LHCN-M2 (cell line): ENCODE measurements around the gene ORC1. TPM values are rescaled to one million over a fixed set of nuclear protein-coding genes. Genes with fewer than 3 reads are reported as not detected.

Experiments used
- DNase-seq: peaks from one replicate; pipeline ENCODE4 v3.0.0-alpha.2; 2012; ENCODE audit warnings: low read depth
- total RNA-seq: library from RNA; depleted of rRNA; stranded (reverse); fragments of >200 nt; gene quantifications from 2 replicates; pipeline ENCODE4 v1.2.3, GENCODE V29; 2014; rRNA removed

ORC1 gene
- total RNA-seq, 1 experiment from 2014 or later: 15.6 TPM

DNA sequence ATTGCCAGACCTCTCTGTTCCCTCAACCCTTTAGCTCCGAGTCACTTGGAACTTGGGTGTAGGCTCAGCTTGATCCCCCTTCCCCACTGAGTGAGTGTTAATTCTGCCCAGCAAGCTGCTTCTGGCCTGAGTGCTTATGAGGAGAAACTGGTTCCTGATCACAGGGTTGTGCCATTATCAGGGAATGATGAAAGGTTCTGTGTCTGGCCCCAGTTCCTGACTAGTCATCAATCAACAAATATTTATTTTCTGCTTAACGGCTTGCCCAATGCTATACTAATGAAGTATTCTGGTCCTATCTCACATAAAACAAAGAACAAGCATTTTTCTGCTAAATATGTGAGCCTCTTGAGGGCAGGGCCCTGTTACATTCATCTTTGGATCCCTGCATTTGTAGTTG, 59.0 kb downstream of the ORC1 start:
- no peak for DNase-seq

DNA sequence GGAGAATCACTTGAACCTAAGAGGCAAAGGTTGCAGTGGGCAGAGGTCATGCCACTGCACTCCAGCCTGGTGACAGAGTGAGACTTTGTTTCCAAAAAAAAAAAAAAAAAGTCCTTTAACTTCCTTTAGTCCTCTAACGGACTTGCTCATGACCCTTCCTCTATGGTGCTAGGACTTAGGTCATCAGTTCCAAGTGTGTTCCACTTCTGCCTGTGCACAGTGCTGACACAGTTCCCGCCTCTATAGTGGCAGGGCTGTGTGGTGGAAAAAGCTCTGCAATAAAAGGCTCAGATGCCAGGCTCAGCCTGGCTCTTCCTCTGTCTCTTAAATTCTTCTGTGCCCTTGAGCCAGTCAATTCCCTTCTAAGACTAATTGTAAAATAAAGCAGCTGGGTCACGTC, 60.2 kb downstream of the ORC1 start:
- DNase-seq: no peak

DNA sequence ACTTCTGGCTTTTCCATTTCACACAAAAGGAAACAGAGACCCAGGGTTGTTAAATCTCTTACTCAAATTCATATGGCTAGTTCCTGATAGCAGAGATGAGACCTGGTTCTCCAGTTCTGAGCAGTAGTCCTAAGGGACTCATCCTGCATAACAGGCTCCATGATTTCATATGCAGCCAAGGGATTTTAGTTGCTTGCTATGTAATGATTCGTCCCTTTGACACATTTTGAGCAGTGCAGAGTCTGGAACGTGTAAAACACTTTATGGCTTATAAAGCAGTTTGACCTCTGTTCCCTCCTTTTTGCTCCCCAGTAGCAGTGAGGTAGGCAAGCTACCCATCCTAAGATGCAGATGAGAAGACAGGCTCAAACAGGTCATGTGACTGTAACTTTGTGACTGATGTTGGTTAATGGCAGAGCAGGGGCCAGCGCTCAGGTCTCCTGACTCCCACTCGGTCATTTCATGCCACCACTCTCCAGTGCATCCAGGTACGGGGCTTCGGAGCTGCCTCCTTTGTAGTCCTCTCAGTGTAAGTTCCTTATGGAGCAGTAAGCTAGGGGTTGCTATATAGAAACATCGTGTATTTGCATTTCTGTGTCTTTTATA, 62.5 kb downstream of the ORC1 start:
- no peak for DNase-seq

DNA sequence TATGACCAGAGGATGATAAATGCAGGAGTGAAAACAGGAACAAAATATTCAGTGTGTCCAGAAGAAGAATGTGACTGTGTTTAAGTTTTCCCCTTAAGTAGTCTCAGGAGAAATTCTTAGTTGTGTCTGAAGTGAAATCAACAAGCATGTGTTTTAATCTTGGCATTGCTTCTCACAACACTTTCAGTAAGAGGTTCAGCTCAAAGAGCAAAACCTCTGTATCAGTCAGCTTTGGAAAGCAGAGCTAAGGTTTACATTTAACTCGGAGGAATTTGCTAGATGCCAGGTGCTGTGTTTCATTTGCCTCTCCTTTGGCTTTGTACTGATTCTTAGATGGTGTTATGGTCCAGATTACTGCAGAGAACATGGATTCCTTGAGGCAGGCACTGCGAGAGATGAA, 66.8 kb downstream of the ORC1 start:
- no peak for DNase-seq

DNA sequence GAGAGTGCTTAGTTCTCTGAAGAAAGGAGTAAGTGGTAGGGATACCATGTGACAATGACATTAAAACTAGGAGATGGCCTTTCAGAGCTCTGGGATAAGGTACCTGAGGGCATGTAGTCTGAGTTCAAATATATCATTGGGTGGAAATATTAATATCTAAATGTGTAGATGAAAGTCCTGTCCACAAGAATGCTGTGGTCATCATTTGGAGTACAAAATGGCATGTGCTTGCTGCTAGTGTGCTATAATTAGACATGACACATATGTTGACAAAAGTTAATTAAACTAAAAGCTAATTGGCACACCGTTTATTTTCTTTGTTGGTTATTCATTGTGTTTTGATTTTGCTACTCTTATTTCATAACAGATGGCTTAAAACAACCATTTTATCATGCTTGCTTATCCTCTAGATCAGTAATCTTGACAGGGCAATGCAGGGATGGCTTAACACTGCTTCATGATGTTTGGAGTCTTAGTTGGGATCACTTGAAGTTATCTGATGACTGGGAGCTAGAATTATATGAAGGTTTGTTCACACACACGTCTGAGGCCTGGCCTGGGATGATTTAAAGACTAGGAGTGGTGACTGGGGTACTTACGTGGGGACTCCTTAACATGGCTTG, 69.2 kb downstream of the ORC1 start:
- DNase-seq: peak; percentile 10

DNA sequence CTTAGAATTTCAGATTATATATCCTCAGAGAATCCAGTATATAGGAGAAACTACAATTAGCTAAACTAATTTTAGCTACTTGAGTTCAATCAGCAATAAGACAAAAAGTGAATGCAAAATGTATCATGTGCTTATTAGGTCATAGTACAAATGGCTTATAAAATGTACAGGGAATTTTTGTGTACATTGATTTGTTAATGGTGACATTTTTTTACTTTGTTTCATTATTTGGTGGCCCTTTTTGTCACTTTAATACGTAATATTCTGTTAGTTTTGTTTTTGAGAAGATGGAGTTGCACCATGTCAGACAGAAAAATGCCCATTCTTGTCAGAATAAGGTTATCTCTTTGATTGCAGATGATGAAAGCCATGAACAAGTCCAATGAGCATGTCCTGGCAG, 71.8 kb downstream of the ORC1 start:
- no peak for DNase-seq

DNA sequence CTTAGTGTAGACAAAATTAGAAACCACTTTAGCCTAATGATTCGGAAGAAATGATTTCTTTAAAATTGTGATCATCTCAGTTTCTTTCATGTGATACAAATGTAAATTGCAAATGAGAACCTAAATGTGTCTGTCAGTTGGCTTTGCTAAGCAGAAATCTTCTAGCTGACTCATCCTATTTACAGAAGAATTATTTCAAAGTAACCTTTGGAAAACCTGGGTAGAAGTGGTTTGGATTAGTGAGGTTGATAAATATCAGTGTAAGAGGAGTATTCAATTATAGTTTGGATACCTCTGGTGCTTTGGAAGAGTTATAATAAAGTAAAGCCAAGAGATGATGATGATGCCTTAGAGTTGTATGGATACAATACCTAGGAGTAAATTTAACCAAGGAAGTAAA, 75.6 kb downstream of the ORC1 start:
- DNase-seq: no peak

DNA sequence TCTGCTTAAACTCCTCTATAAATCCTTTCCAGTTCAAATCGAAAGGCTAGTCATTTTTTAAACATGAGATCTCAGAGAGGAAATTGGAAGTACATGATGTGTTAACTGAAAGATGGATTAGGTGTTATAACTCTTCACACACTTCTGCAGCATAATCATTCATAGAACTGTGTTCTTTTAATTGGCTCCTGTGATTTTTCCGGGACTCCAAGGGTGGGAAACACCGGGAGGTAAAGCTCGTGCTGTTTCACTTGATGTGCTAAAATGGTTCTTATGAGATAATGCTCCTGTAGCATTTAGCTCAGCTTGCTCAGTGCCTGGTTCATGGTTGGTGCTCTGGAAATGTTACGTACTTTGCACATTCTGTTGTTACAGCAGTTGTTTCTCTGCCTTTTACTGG, 78.4 kb downstream of the ORC1 start:
- DNase-seq: no peak

DNA sequence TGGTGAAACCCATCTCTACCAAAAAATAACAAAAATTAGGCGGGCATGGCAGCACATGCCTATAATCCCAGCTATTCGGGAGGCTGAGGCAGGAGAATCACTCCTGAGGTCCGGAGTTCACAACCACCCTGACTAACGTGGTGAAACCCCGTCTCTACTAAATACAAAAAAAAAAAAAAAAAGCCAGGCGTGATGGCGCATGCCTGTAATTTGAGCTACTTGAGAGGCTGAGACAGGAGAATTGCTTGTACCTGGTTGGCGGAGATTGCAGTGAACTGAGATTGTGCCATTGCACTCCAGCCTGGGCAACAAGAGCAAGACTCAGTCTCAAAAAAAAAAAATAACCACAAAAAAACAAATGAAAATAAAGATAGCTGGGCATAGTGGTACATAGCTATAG, 80.5 kb downstream of the ORC1 start:
- no peak for DNase-seq

Other genes with a start within 250 kb of the ORC1 start
- 46.3 and 46.4 TPM in 2 replicates for gene CC2D1B, start 38.2 kb downstream of the ORC1 start, total RNA-seq
- 12.2 and 13.8 TPM in 2 replicates for gene PRPF38A, start 179 bp upstream of the ORC1 start, total RNA-seq
- gene TUT4, start 148.7 kb upstream of the ORC1 start, total RNA-seq: 23.1 and 28.4 TPM in 2 replicates
- 32.4 and 36.3 TPM in 2 replicates for gene GPX7, start 197.9 kb upstream of the ORC1 start, total RNA-seq
- not detected in 2 replicates for gene SHISAL2A, start 228.7 kb upstream of the ORC1 start, total RNA-seq